Measurements from ENCODE around the gene SOX9. TPM values are rescaled to one million over a fixed set of nuclear protein-coding genes. Genes with fewer than 3 reads are reported as not detected.

The SOX9 gene
- total RNA-seq, 1 experiment from 2014 or later, result 119 TPM

GRCh38 chr17:72117535-72118334 is 3.1 kb upstream of the SOX9 start:
- Histone ChIP-seq H4K20me1 (ENCODE audit: low read length) (peaks cover 15% of the 10 kb centered on the region), H3K9ac (ENCODE audit: low read length) (no peak overlapping the region), H3K27me3 (ENCODE audit: low read length) (no peaks in the 10 kb centered on the region), H3K4me3 (ENCODE audit: low read length) (no peak overlapping the region), H3F3A (ENCODE audit: low read length, unreplicated experiment) (no peaks in the 10 kb centered on the region), H3K36me3 (ENCODE audit: low read depth, low read length) (peaks cover 9% of the 10 kb centered on the region), H3K27ac (ENCODE audit: low read length) (no peak overlapping the region), H3K4me1 (ENCODE audit: insufficient read depth, low read length) (peaks cover 14% of the 10 kb centered on the region), H3K79me2 (ENCODE audit: low read length) (peaks cover 25% of the 10 kb centered on the region), H3K9me3 (ENCODE audit: low read length) (no peaks in the 10 kb centered on the region), H3K4me2 (ENCODE audit: low read length) (no peak overlapping the region), H3K9me2 (replicated peaks; ENCODE audit: low read length) (no peaks in the 10 kb centered on the region), H2AFZ (ENCODE audit: low read length) (no peak overlapping the region)
- POLR2A ChIA-PET (ENCODE audit: unreplicated experiment), result no interaction called here
- no peak for ATAC-seq
- CTCF ChIA-PET, result no interaction called here
- no peak for DNase-seq
- TF ChIP-seq CTCF (conservative IDR thresholded peaks at IDR 0.05; ENCODE audit: low read depth, low read length) (no peak), EZH2 (IDR thresholded peaks at IDR 0.05; ENCODE audit: low read length, unreplicated experiment) (no peak), EZH2phosphoT487 (IDR thresholded peaks at IDR 0.05; ENCODE audit: borderline replicate concordance, low read length) (no peak)
- intact Hi-C loops (cut with micrococcal nuclease), result loop anchor here (1.0 to 10.0 kb wide), 8 partner anchors 158 to 1351 kb away; no protein-coding TSS in a partner anchor
- no TSS peak for BruUV-seq (replicated peaks)

GRCh38 chr17:72118335-72119076 is 2.3 kb upstream of the SOX9 start:
- Histone ChIP-seq H4K20me1 (ENCODE audit: low read length) (peaks cover 23% of the 10 kb centered on the region), H3K27ac (ENCODE audit: low read length) (peak overlapping the region; percentile 46), H3K9me3 (ENCODE audit: low read length) (no peaks in the 10 kb centered on the region), H3K27me3 (ENCODE audit: low read length) (no peaks in the 10 kb centered on the region), H3F3A (ENCODE audit: low read length, unreplicated experiment) (no peaks in the 10 kb centered on the region), H3K9me2 (replicated peaks; ENCODE audit: low read length) (no peaks in the 10 kb centered on the region), H2AFZ (ENCODE audit: low read length) (peak overlapping the region; percentile 84), H3K36me3 (ENCODE audit: low read depth, low read length) (peaks cover 16% of the 10 kb centered on the region), H3K79me2 (ENCODE audit: low read length) (peaks cover 33% of the 10 kb centered on the region), H3K4me1 (ENCODE audit: insufficient read depth, low read length) (peaks cover 19% of the 10 kb centered on the region), H3K4me3 (ENCODE audit: low read length) (peak overlapping the region; percentile 80), H3K4me2 (ENCODE audit: low read length) (peak overlapping the region; percentile 98), H3K9ac (ENCODE audit: low read length) (peak overlapping the region; percentile 89)
- POLR2A ChIA-PET (ENCODE audit: unreplicated experiment), result interaction anchor here (0.6 kb wide), 1 partner anchor 196 kb away, joined by 3 read pairs; no protein-coding TSS in a partner anchor
- TF ChIP-seq EZH2 (IDR thresholded peaks at IDR 0.05; ENCODE audit: low read length, unreplicated experiment), result no peak
- peak; percentile 98 for TF ChIP-seq CTCF (conservative IDR thresholded peaks at IDR 0.05; ENCODE audit: low read depth, low read length)
- no TSS peak for BruUV-seq (replicated peaks)
- intact Hi-C loops (cut with micrococcal nuclease), result loop anchor here (1.0 to 10.0 kb wide), 9 partner anchors 159 to 1352 kb away; no protein-coding TSS in a partner anchor
- peak; percentile 88 for DNase-seq
- no peak for ATAC-seq
- CTCF ChIA-PET, result no interaction called here

Data from PC-3 (cell line).